ENCODE results near the gene IRF2. TPM values are rescaled to one million over a fixed set of nuclear protein-coding genes. Genes with fewer than 3 reads are reported as not detected.

Gene IRF2
- total and polyA plus RNA-seq, 2 of the 8 experiments (the other 6 are each of a cell fraction or from before 2014, with no cell fraction given): 13.8 to 17.0 TPM

DNA sequence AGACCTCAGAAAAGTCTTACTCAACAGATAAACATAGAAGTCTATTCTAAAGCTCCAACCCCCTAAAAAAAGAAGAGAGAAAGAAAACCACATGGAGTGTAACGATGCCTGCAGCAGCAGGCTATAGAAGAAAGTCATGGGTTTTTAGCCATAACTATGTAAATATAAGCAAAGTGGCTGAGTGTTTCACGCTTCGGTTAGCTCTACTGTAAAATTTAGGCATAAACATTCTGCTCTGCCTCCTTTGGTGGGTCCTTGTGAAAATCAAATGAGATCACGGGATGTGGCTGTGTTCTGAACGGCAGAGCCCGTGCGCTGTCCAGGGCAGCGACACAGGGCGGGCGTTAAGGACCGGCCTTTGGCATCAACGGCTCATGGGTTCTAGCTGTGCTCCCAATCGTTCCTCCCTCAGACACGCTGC lies 78.4 kb downstream of the IRF2 start:
- Histone ChIP-seq H2BK120ac (replicated peaks; ENCODE audit: low read depth, low read length) (no peak overlapping the region), H4K5ac (ENCODE audit: insufficient read length, low read depth, low read length) (no peak overlapping the region), H4K20me1 (replicated peaks in 1 of 2; ENCODE audit: control insufficient read depth in 1 of 2, insufficient read depth in 2 of 2, low read length in 2 of 2) (no peaks in the 10 kb centered on the region), H3K36me3 (ENCODE audit: control insufficient read depth in 2 of 4, insufficient read depth in 4 of 4, low read length in 3 of 4) (peaks cover 0 to 30% (median 8%) of the 10 kb centered on the region in 4 experiments; a peak in 4 of 8 replicates), H3K18ac (ENCODE audit: extremely low read depth, low read length) (no peak overlapping the region), H3K27me3 (replicated peaks in 1 of 4; ENCODE audit: control insufficient read depth in 3 of 4, extremely low read depth in 1 of 4, insufficient read depth in 3 of 4, low read length in 3 of 4) (no peaks in the 10 kb centered on the region), H3K79me2 (ENCODE audit: control insufficient read depth in 1 of 2, insufficient read depth in 2 of 2, low read length in 2 of 2) (no peaks in the 10 kb centered on the region), H2BK15ac (ENCODE audit: low read length) (no peak overlapping the region), H4K8ac (ENCODE audit: extremely low read depth, insufficient read depth, low read length) (no peak overlapping the region), H3K23ac (ENCODE audit: insufficient read length) (no peak overlapping the region), H3K4me3 (ENCODE audit: extremely low read depth in 1 of 4, insufficient read depth in 2 of 4, low read depth in 3 of 4, low read length in 4 of 4) (no peak overlapping the region), H3K9me3 (ENCODE audit: insufficient read depth in 2 of 2, low read depth in 1 of 2, low read length in 1 of 2) (no peaks in the 10 kb centered on the region; a peak in 1 of 4 replicates), H3K79me1 (ENCODE audit: low read depth, low read length) (no peaks in the 10 kb centered on the region; the same call in 1 of the 2 replicates), H3K27ac (ENCODE audit: low read depth, low read length) (no peak overlapping the region), H4K91ac (replicated peaks; ENCODE audit: insufficient read length, low read length) (no peak overlapping the region), H2BK20ac (ENCODE audit: low read length) (no peak overlapping the region), H3K4me1 (replicated peaks in 1 of 4; ENCODE audit: control insufficient read depth in 3 of 4, insufficient read depth in 4 of 4, low read length in 3 of 4) (peaks cover 2 to 6% (median 3%) of the 10 kb centered on the region in 4 experiments; a peak in 4 of 7 replicates), H2BK12ac (ENCODE audit: low read depth, low read length) (no peak overlapping the region), H3K9ac (replicated peaks in 1 of 4; ENCODE audit: extremely low read depth in 1 of 4, low read depth in 3 of 4, low read length in 3 of 4) (no peak overlapping the region), H2AK5ac (ENCODE audit: low read depth, low read length) (no peak overlapping the region), H3K4me2 (ENCODE audit: insufficient read depth in 1 of 2, low read depth in 2 of 2, low read length in 2 of 2) (no peak overlapping the region), H2AFZ (ENCODE audit: low read length) (no peak overlapping the region), H3K4ac (replicated peaks; ENCODE audit: insufficient read length, low read depth, low read length) (no peak overlapping the region), H3K56ac (replicated peaks; ENCODE audit: insufficient read length, low read depth, low read length) (no peak overlapping the region), H2BK5ac (ENCODE audit: low read depth, low read length) (no peak overlapping the region), H3K14ac (ENCODE audit: insufficient read length) (no peak overlapping the region), H3K23me2 (ENCODE audit: low read depth, low read length) (no peaks in the 10 kb centered on the region)
- 94% methylated on average over 14 of the region's 14 CpGs; no CpG with 5 or more reads in 1 of the 2 experiments for WGBS, 2 experiments (ENCODE audit: extremely low coverage in 1 of 2, insufficient coverage in 1 of 2, insufficient read length in 1 of 2, insufficient replicate concordance in 2 of 2, low coverage in 1 of 2, low lambda C conversion rate in 2 of 2, missing lambda C conversion rate in 1 of 2)
- DNase-seq (ENCODE audit: low read depth in 1 of 2, low spot score in 2 of 2) (no peak), FAIRE-seq (no peak)
- CTCF ChIA-PET (ENCODE audit: partially characterized antibody): no interaction called here
- POLR2A ChIA-PET (ENCODE audit: partially characterized antibody): no interaction called here
- TF ChIP-seq KDM1A (IDR thresholded peaks at IDR 0.05; ENCODE audit: borderline replicate concordance, low read length): no peak
- TF ChIP-seq JUND (IDR thresholded peaks at IDR 0.05; ENCODE audit: low read length): no peak
- no peak for TF ChIP-seq SP1 (IDR thresholded peaks at IDR 0.05; ENCODE audit: low read depth, low read length)
- TF ChIP-seq RAD21 (IDR thresholded peaks at IDR 0.05 in 1 of 2, conservative IDR thresholded peaks at IDR 0.05 in 1 of 2; ENCODE audit: low read depth in 2 of 2, low read length in 2 of 2): no peak
- TF ChIP-seq SRF (IDR thresholded peaks at IDR 0.05; ENCODE audit: low read depth, low read length): no peak
- no peak for TF ChIP-seq SIN3A (conservative IDR thresholded peaks at IDR 0.05 in 1 of 2, IDR thresholded peaks at IDR 0.05 in 1 of 2; ENCODE audit: low read depth in 1 of 2, low read length in 2 of 2)
- TF ChIP-seq GABPA (IDR thresholded peaks at IDR 0.05; ENCODE audit: borderline replicate concordance, insufficient read depth, low read length): no peak
- TF ChIP-seq POLR2AphosphoS5 (IDR thresholded peaks at IDR 0.05; ENCODE audit: low read depth, low read length): no peak
- TF ChIP-seq EP300 (IDR thresholded peaks at IDR 0.05; ENCODE audit: borderline replicate concordance in 1 of 2, low read depth in 2 of 2, low read length in 2 of 2): no peak
- no peak for TF ChIP-seq ZNF274 (IDR thresholded peaks at IDR 0.05; ENCODE audit: borderline replicate concordance, extremely low read depth, low read length)
- TF ChIP-seq, protein P1, sequence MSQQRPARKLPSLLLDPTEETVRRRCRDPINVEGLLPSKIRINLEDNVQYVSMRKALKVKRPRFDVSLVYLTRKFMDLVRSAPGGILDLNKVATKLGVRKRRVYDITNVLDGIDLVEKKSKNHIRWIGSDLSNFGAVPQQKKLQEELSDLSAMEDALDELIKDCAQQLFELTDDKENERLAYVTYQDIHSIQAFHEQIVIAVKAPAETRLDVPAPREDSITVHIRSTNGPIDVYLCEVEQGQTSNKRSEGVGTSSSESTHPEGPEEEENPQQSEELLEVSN (IDR thresholded peaks at IDR 0.05): no peak
- no peak for TF ChIP-seq MAFK (IDR thresholded peaks at IDR 0.05; ENCODE audit: low read depth, low read length)
- no peak for TF ChIP-seq HDAC6 (IDR thresholded peaks at IDR 0.05; ENCODE audit: low read depth, low read length)
- TF ChIP-seq SP2 (IDR thresholded peaks at IDR 0.05; ENCODE audit: low read length): no peak
